PC-9 (cell line): Measurements from ENCODE around the gene RAB15. TPM values are rescaled to one million over a fixed set of nuclear protein-coding genes. Genes with fewer than 3 reads are reported as not detected.

Experiments
- BruUV-seq: library from RNA; stranded (reverse); fragments of 400-500 nt; replicated peaks from 2 replicates; lab custom pipeline; 2021; lab: Mats Ljungman, UMichigan
- CTCF ChIA-PET: fragments of 300-600 bp; sonication (Branson Sonifier 250); formaldehyde crosslinking; loops from one replicate; lab custom pipeline; 2022; ENCODE audit warnings: antibody characterized with exemption; lab: Charles Lee
- POLR2A ChIA-PET: fragments of 300-600 bp; sonication (Branson Sonifier 250); formaldehyde crosslinking; loops from one replicate; lab custom pipeline; 2022; ENCODE audit warnings: antibody characterized with exemption; ENCODE audit not compliant: unreplicated experiment; lab: Charles Lee
- DNase-seq, 2 experiments: peaks; one replicate each; pipeline versions ENCODE4 v3.0.0 to v3.0.0-alpha.2; 2015 to 2022; ENCODE audit warnings: mixed read lengths in 1 of 2
- H2AFZ ChIP-seq: fragments of 200-600 bp; sonication (generic); 2 replicates; pipeline ENCODE4 v1.8.1; 2017; ENCODE audit warnings: antibody characterized with exemption
- H3F3A ChIP-seq: fragments of 200-600 bp; sonication (generic); 2 replicates; pipeline ENCODE4 v1.8.1; 2017; ENCODE audit warnings: antibody characterized with exemption, mild to moderate bottlenecking, low read depth; ENCODE audit not compliant: insufficient read depth
- H3K27ac ChIP-seq: fragments of 200-600 bp; sonication (generic); 2 replicates; pipeline ENCODE4 v1.6.1; 2016; ENCODE audit warnings: mixed run types
- H3K27me3 ChIP-seq: fragments of 200-600 bp; sonication (generic); 2 replicates; pipeline ENCODE4 v1.6.1; 2016; ENCODE audit warnings: low read depth, mixed run types; ENCODE audit not compliant: insufficient read depth
- H3K36me3 ChIP-seq: fragments of 200-600 bp; sonication (generic); 2 replicates; pipeline ENCODE4 v1.6.1; 2016; ENCODE audit warnings: low read depth, mixed run types
- H3K4me1 ChIP-seq: fragments of 200-600 bp; sonication (generic); replicated peaks from 2 replicates; pipeline ENCODE4 v1.6.1; 2016; ENCODE audit warnings: mixed run types; ENCODE audit not compliant: insufficient read depth
- H3K4me2 ChIP-seq: fragments of 200-600 bp; sonication (generic); 2 replicates; pipeline ENCODE4 v1.6.1; 2017; ENCODE audit warnings: mixed run types
- H3K4me3 ChIP-seq: fragments of 200-600 bp; sonication (generic); 2 replicates; pipeline ENCODE4 v1.6.1; 2016; ENCODE audit warnings: mixed run types
- H3K79me2 ChIP-seq: fragments of 200-600 bp; sonication (generic); 2 replicates; pipeline ENCODE4 v1.6.1; 2017; ENCODE audit warnings: low read depth, mixed run types
- H3K9me2 ChIP-seq: fragments of 200-600 bp; sonication (generic); 2 replicates; pipeline ENCODE4 v1.8.1; 2017; ENCODE audit warnings: mild to moderate bottlenecking; ENCODE audit not compliant: insufficient read depth
- H3K9me3 ChIP-seq: fragments of 200-600 bp; sonication (generic); 2 replicates; pipeline ENCODE4 v1.8.1; 2016; ENCODE audit warnings: low read depth; ENCODE audit not compliant: insufficient read depth
- H4K20me1 ChIP-seq: fragments of 200-600 bp; sonication (generic); 2 replicates; pipeline ENCODE4 v1.8.1; 2017; ENCODE audit not compliant: insufficient read depth
- EZH2 ChIP-seq: fragments of 200-600 bp; sonication (generic); IDR thresholded peaks from 2 replicates; pipeline ENCODE4 v1.8.0; 2017; ENCODE audit warnings: antibody characterized with exemption, low read depth
- intact Hi-C: fragments of 100-400 bp; cut with micrococcal nuclease; formaldehyde crosslinking; loops from one replicate; pipeline ENCODE4 v1.10.0; 2022; ENCODE audit not compliant: unreplicated experiment
- total RNA-seq: library from RNA; stranded (reverse); gene quantifications from 2 replicates; pipeline ENCODE4 v1.2.3, GENCODE V29; 2021
- TF ChIP-seq, protein P1 (sequence below): fragments of 200-600 bp; sonication (generic); conservative IDR thresholded peaks from 2 replicates; pipeline ENCODE4 v1.6.1; 2017; ENCODE audit warnings: mixed run types, antibody characterized with exemption, mild to moderate bottlenecking, moderate library complexity

RAB15 gene
- total RNA-seq, 1 experiment from 2014 or later = 74.9 TPM

DNA sequence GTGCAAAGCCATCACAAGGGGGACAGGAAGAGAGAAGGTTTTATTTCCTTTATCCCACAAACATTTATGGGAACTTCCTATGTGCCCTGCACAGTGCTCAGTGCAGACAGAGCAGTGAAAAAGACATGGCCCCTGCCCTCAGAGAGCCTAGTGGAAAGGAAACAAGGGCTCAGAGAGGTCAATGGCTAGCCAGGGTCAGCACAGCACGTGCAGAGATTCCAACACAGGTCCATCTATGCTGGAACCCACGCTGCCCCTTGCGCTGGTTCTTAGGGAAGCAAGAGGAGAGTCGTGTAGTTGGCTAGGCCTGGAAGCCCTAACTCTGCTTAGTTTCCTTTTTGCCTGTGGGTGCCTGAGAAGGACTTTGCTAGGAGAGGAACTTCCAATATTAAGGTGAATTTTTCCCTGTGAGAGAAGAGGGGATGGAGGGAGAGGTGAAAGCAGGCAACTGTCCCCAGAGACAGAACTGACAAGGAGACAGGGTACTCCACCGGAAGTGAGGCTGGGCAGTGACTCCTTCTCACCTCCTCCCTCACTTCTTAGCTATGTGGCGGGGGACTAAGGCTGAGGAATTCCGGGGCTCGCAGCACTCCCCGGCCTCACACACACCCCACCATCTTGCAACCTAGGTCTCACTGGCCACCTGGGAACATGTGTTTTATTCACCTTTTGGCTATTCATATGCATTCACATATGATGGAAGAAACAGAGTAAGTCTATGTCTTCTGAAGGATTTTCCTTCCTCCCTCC lies 17.5 kb downstream of the RAB15 start:
- CTCF ChIA-PET = no interaction called here
- 0 out of 2 replicates have a peak, but pooled peaks cover 3% of the 10 kb centered on the region for H4K20me1 ChIP-seq
- POLR2A ChIA-PET = no interaction called here

DNA sequence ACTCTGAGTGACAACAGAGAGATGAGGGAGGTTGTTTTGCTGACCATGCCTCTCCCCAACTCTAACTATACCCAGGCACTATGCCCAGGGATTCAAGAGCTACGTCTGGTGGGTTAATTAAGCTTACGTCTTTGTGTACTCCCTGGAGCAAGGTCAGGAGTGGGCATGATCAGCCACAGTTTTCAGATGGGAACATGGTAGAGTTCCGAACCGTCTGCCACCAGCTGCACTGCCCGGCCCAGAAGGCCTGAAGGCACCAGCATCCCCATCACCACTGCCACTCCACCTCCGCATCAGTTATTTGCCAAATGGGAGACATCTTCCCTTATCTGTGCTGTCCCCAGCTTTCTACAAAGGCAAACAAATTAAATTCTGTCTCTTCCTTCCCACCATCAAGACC lies 18.5 kb downstream of the RAB15 start:
- Histone ChIP-seq H3K4me1 (no peaks in the 10 kb centered on the region), H2AFZ (no peak overlapping the region), H3K27me3 (no peaks in the 10 kb centered on the region), H4K20me1 (0 out of 2 replicates have a peak, but pooled peaks cover 3% of the 10 kb centered on the region), H3K4me3 (no peak overlapping the region), H3K4me2 (no peak overlapping the region), H3K9me2 (no peaks in the 10 kb centered on the region), H3K9me3 (no peaks in the 10 kb centered on the region), H3K36me3 (peaks cover 22% of the 10 kb centered on the region; the same call in 1 of the 2 replicates), H3K27ac (no peak overlapping the region), H3K79me2 (peaks cover 3% of the 10 kb centered on the region; the same call in 1 of the 2 replicates), H3F3A (no peaks in the 10 kb centered on the region; the same call in 1 of the 2 replicates)
- BruUV-seq = no TSS peak
- POLR2A ChIA-PET = no interaction called here
- intact Hi-C loops = no loop called here
- no peak for DNase-seq
- CTCF ChIA-PET = no interaction called here
- TF ChIP-seq, protein P1, sequence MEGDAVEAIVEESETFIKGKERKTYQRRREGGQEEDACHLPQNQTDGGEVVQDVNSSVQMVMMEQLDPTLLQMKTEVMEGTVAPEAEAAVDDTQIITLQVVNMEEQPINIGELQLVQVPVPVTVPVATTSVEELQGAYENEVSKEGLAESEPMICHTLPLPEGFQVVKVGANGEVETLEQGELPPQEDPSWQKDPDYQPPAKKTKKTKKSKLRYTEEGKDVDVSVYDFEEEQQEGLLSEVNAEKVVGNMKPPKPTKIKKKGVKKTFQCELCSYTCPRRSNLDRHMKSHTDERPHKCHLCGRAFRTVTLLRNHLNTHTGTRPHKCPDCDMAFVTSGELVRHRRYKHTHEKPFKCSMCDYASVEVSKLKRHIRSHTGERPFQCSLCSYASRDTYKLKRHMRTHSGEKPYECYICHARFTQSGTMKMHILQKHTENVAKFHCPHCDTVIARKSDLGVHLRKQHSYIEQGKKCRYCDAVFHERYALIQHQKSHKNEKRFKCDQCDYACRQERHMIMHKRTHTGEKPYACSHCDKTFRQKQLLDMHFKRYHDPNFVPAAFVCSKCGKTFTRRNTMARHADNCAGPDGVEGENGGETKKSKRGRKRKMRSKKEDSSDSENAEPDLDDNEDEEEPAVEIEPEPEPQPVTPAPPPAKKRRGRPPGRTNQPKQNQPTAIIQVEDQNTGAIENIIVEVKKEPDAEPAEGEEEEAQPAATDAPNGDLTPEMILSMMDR = no peak
- no peak for TF ChIP-seq EZH2

More for the DNA sequence above, 17.5 kb downstream of the RAB15 start:
- H2AFZ ChIP-seq = no peak overlapping the region
- BruUV-seq = no TSS peak
- no peak overlapping the region for H3K4me3 ChIP-seq
- H3K9me2 ChIP-seq = no peaks in the 10 kb centered on the region
- no peaks in the 10 kb centered on the region for H3K27me3 ChIP-seq
- TF ChIP-seq, protein P1 = no peak
- no peak for TF ChIP-seq EZH2
- H3K9me3 ChIP-seq = no peaks in the 10 kb centered on the region
- H3K27ac ChIP-seq = no peak overlapping the region
- peaks cover 13% of the 10 kb centered on the region for H3K79me2 ChIP-seq
- H3K4me1 ChIP-seq = no peaks in the 10 kb centered on the region; the same call in 1 of the 2 replicates
- peaks cover 16% of the 10 kb centered on the region; the same call in 1 of the 2 replicates for H3K36me3 ChIP-seq
- no peak overlapping the region for H3K4me2 ChIP-seq
- no peak for DNase-seq
- intact Hi-C loops = no loop called here
- no peaks in the 10 kb centered on the region; the same call in 1 of the 2 replicates for H3F3A ChIP-seq

DNA sequence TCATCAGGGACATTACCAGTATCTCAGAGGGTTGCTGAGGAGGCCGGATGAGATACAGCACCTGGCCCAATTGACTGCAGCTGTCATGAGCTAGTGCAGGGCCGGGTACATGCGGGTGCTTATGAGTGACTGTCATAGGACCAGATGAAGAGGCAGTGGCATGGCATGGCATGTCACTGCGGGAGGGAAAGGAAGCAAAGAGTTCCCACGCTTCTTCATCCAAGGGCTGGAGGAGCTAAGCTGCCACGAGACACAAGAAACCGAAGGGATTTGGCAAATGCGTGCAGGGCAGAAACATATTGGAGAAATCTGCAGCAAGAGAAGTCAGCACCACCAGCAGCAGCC lies 18.9 kb downstream of the RAB15 start:
- H2AFZ ChIP-seq = no peak overlapping the region
- TF ChIP-seq, protein P1 = 0 out of 2 replicates have a peak, but pooled peaks have one; percentile 12
- TF ChIP-seq EZH2 = no peak
- POLR2A ChIA-PET = no interaction called here
- H3K36me3 ChIP-seq = peaks cover 25% of the 10 kb centered on the region; the same call in 1 of the 2 replicates
- no peak for DNase-seq
- no peak overlapping the region for H3K4me3 ChIP-seq
- no peaks in the 10 kb centered on the region for H3K9me2 ChIP-seq
- H3K27me3 ChIP-seq = no peaks in the 10 kb centered on the region
- CTCF ChIA-PET = no interaction called here
- H3K4me2 ChIP-seq = no peak overlapping the region
- H3K79me2 ChIP-seq = no peaks in the 10 kb centered on the region; the same call in 1 of the 2 replicates
- no TSS peak for BruUV-seq
- H3K27ac ChIP-seq = no peak overlapping the region
- 0 out of 2 replicates have a peak, but pooled peaks cover 3% of the 10 kb centered on the region for H4K20me1 ChIP-seq
- no peaks in the 10 kb centered on the region; the same call in 1 of the 2 replicates for H3F3A ChIP-seq
- H3K4me1 ChIP-seq = no peaks in the 10 kb centered on the region
- intact Hi-C loops = no loop called here
- H3K9me3 ChIP-seq = no peaks in the 10 kb centered on the region
